ENCODE results near the gene HPSE2. TPM values are rescaled to one million over a fixed set of nuclear protein-coding genes. Genes with fewer than 3 reads are reported as not detected.

HPSE2 gene
- total RNA-seq, 1 donor from 2014 or later = not detected

DNA sequence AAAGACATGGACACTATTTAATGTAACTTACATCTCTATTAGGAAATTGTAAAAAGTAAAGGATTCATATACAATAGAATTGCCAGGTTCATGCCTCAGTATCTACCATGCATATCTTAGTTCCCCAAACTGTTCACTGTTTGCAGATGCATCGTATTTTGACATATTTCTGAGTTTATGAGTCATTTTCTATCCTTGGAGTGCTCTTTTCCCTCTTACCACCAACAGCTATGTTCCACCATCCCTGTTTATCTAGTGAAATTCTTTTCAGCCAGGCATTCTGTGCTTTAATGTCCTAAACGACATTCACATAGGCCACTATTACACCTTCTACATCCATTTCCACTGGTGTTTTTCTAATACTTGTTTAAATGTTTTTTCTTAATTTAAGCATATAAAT is 649.6 kb downstream of the HPSE2 start:
- Histone ChIP-seq H3K4me3 (ENCODE audit: low read depth, low read length) (no peak overlapping the region), H3K27me3 (ENCODE audit: control insufficient read depth, insufficient read depth, low read length) (no peaks in the 10 kb centered on the region), H3K36me3 (ENCODE audit: control insufficient read depth, insufficient read depth, low read length) (no peaks in the 10 kb centered on the region)
- TF ChIP-seq, protein P1, sequence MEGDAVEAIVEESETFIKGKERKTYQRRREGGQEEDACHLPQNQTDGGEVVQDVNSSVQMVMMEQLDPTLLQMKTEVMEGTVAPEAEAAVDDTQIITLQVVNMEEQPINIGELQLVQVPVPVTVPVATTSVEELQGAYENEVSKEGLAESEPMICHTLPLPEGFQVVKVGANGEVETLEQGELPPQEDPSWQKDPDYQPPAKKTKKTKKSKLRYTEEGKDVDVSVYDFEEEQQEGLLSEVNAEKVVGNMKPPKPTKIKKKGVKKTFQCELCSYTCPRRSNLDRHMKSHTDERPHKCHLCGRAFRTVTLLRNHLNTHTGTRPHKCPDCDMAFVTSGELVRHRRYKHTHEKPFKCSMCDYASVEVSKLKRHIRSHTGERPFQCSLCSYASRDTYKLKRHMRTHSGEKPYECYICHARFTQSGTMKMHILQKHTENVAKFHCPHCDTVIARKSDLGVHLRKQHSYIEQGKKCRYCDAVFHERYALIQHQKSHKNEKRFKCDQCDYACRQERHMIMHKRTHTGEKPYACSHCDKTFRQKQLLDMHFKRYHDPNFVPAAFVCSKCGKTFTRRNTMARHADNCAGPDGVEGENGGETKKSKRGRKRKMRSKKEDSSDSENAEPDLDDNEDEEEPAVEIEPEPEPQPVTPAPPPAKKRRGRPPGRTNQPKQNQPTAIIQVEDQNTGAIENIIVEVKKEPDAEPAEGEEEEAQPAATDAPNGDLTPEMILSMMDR (IDR thresholded peaks at IDR 0.05; ENCODE audit: insufficient read depth, low read length, severe bottlenecking) = no peak
- DNase-seq (ENCODE audit: low read depth) (no peak), FAIRE-seq (no peak)

DNA sequence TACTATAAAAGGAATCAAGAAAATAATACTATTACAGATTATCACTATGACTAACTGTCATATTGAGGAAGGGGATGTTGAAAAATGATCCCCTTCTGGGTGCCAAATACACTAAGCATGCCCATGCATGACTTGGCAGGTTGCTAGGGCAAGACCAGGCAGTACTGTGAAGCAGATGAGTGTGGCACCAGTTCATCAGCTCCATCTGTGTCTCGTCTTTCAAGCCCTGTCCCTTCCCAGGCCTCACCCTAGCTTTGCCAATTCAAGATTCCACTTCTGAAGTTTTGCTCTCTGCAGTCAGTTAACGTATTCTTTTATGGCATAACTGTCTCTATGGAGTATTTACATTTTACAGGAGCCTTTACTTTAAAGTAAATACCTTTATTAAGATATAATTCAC is 653.3 kb downstream of the HPSE2 start:
- TF ChIP-seq, protein P1 (IDR thresholded peaks at IDR 0.05; ENCODE audit: insufficient read depth, low read length, severe bottlenecking) = no peak
- no peak overlapping the region for H3K4me3 ChIP-seq (ENCODE audit: low read depth, low read length)
- DNase-seq (ENCODE audit: low read depth) (peak; percentile 29), FAIRE-seq (no peak)
- no peaks in the 10 kb centered on the region for H3K36me3 ChIP-seq (ENCODE audit: control insufficient read depth, insufficient read depth, low read length)
- no peaks in the 10 kb centered on the region for H3K27me3 ChIP-seq (ENCODE audit: control insufficient read depth, insufficient read depth, low read length)

DNA sequence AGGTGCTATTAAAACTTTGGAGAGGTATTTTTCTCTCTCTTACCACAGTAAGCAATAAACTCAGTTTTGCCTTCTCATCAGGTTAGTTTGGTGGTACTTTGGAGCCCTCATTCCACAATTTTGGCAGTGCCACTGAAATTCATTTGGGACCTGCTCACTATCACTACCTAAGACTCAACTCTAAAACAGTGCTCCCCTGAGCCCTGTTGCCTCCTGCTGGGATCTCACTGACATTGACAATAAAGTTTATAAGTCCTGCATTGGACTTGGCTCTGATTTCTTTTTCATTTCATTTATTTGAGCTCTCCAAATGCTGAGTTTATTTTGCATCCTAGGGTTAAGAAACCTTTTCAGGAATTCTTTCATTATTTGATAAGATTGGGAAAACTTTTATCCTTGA is 658.1 kb downstream of the HPSE2 start:
- FAIRE-seq (no peak), DNase-seq (ENCODE audit: low read depth) (no peak)
- TF ChIP-seq, protein P1 (IDR thresholded peaks at IDR 0.05; ENCODE audit: insufficient read depth, low read length, severe bottlenecking) = no peak
- H3K27me3 ChIP-seq (ENCODE audit: control insufficient read depth, insufficient read depth, low read length) = peaks cover 2% of the 10 kb centered on the region
- no peak overlapping the region for H3K4me3 ChIP-seq (ENCODE audit: low read depth, low read length)
- no peaks in the 10 kb centered on the region for H3K36me3 ChIP-seq (ENCODE audit: control insufficient read depth, insufficient read depth, low read length)

DNA sequence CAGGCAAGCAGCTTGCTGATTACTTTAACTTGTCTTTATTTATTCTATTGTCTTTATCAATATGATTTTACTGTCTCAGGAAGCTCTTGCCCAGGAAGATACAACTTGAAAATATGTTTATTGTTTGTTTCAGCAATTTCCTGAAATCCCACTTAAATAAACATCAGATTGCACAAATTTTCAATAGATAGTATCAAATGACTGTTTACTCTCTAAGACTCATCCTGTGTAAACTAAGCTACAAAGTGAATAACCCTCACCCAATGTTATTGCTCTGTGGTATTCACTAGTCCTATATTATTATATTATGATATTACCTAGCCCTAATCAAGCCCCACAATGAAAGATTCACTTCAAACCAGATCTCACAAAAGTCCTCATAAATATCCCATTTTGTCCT is 658.5 kb downstream of the HPSE2 start:
- FAIRE-seq (no peak), DNase-seq (ENCODE audit: low read depth) (peak; percentile 22)
- no peaks in the 10 kb centered on the region for H3K36me3 ChIP-seq (ENCODE audit: control insufficient read depth, insufficient read depth, low read length)
- peaks cover 2% of the 10 kb centered on the region for H3K27me3 ChIP-seq (ENCODE audit: control insufficient read depth, insufficient read depth, low read length)
- no peak overlapping the region for H3K4me3 ChIP-seq (ENCODE audit: low read depth, low read length)
- TF ChIP-seq, protein P1 (IDR thresholded peaks at IDR 0.05; ENCODE audit: insufficient read depth, low read length, severe bottlenecking) = no peak

DNA sequence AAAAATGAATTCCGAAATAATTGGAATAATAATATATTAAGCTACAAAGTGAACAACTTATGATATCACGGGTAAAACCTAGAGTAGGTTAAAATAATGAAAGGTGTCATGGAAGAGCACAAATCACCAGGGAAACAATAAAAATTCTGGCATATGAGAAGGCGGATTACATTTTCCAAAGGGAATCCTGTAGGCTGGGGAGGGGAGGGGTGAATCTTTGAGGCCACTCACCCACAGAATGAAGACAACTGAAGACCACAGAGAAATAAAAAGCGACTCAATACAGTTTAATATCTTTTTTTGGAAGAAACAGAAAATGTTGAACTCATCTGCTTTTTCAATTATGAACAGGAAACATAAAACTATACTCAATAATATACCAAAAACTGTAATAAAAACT is 659.6 kb downstream of the HPSE2 start:
- H3K27me3 ChIP-seq (ENCODE audit: control insufficient read depth, insufficient read depth, low read length) = peaks cover 2% of the 10 kb centered on the region
- FAIRE-seq = no peak
- no peak for DNase-seq (ENCODE audit: low read depth)
- TF ChIP-seq, protein P1 (IDR thresholded peaks at IDR 0.05; ENCODE audit: insufficient read depth, low read length, severe bottlenecking) = no peak
- no peak overlapping the region for H3K4me3 ChIP-seq (ENCODE audit: low read depth, low read length)
- no peaks in the 10 kb centered on the region for H3K36me3 ChIP-seq (ENCODE audit: control insufficient read depth, insufficient read depth, low read length)

DNA sequence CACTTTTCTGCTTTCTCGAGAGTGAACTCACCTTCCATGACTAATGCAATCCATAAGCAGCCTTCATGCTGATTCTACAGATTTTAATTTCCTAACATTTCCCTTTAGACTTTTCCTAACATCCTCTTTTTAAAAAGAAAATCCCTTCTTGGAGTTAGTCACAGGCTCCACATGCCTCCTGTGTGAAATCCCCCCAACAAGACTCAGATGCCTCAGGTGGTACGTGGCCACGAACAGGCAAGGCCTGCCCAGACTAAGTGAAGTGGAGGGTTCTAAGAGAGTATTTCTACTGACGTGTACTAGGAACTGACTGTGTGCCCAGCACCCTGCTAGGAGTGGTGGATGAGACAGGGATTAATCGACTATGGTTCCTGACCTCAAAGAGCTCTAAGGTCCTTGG is 663.1 kb downstream of the HPSE2 start:
- Histone ChIP-seq H3K27me3 (ENCODE audit: control insufficient read depth, insufficient read depth, low read length) (peaks cover 2% of the 10 kb centered on the region), H3K4me3 (ENCODE audit: low read depth, low read length) (no peak overlapping the region), H3K36me3 (ENCODE audit: control insufficient read depth, insufficient read depth, low read length) (no peaks in the 10 kb centered on the region)
- TF ChIP-seq, protein P1 (IDR thresholded peaks at IDR 0.05; ENCODE audit: insufficient read depth, low read length, severe bottlenecking) = no peak
- FAIRE-seq (no peak), DNase-seq (ENCODE audit: low read depth) (peak; percentile 22)

Data from bronchial epithelial cell (primary cell).